ENCODE measurements around the gene CDH11.

CDH11 gene

GRCh38 chr16:65021852-65022595 lies 99.8 kb downstream of the CDH11 start:
- no peak for DNase-seq

GRCh38 chr16:65016754-65017153 lies 105.1 kb downstream of the CDH11 start:
- no peak for DNase-seq

DNA sequence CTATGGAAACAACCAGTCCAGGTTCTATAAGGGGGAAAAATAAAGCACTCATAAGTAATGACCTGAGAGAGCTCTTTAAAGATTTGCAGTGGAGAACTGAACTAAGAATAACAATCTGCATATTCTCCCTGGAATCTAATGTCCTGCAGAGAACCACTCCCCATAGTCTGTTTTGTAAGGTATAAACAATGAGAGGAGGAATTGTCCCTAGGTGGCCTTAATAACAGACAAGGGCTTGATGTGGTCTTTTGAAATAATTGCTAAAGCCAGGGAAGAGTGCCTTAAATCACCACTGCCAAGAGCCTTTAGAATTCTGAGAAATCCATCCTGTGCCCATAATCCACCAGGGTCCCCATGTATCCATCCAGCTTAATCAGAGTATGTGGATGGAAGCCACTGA lies 106.3 kb downstream of the CDH11 start:
- no peak for DNase-seq

- no peak for DNase-seq
Measured at GRCh38 chr16:65012357-65012756, 109.5 kb downstream of the CDH11 start.

- DNase-seq, result no peak
Measured at GRCh38 chr16:65010125-65010524, 111.7 kb downstream of the CDH11 start.

- DNase-seq, result no peak
Measured at GRCh38 chr16:65005696-65006095, 116.2 kb downstream of the CDH11 start.

- no peak for DNase-seq
Measured at GRCh38 chr16:65004570-65004969, 117.3 kb downstream of the CDH11 start.

- DNase-seq, result no peak
Measured at GRCh38 chr16:65003621-65004020, 118.2 kb downstream of the CDH11 start.

DNA sequence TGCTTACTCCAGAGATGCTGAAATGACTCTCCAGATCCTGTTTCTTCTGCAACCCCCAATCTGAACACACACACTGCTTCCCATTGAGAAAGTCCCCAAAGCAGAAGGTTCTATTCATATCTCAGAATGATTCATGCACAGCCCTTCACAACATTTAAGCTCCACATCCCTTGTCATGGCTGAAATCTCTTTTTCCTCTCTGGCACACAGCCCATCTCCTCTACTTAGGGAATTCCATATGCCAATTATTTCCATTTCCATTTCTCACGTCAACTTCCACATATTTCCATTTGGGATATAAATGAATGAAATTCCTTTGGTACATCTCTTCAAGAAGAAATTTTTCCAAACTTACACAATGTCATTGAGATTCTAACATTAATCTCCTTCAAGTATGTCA lies 119.6 kb downstream of the CDH11 start:
- no peak for DNase-seq

- no peak for DNase-seq
Measured at GRCh38 chr16:65000654-65001053, 121.2 kb downstream of the CDH11 start.

- DNase-seq, result no peak
Measured at GRCh38 chr16:64997751-64998150, 124.1 kb downstream of the CDH11 start.

DNA sequence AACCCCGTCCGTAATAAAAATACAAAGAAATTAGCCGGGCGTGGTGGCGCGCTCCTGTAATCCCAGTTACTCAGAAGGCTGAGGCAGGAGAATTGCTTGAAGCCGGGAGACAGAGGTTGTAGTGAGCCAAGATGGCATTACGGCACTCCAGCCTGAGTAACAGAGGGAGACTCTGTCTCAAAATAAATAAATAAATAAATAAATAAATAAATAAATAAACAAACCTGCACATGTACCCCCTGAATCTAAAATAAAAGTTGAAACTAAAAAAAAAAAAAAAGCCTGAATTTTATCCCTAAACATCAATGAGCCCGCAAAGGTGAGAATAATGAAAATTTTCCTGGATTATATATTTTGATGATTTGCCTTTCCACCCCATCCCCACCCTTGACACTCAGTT lies 124.7 kb downstream of the CDH11 start:
- DNase-seq, result no peak

GRCh38 chr16:64996641-64997040 lies 125.2 kb downstream of the CDH11 start:
- no peak for DNase-seq

- DNase-seq, result no peak
Measured at GRCh38 chr16:64993464-64993863, 128.4 kb downstream of the CDH11 start.

GRCh38 chr16:64991001-64991400 lies 130.9 kb downstream of the CDH11 start:
- no peak for DNase-seq

DNA sequence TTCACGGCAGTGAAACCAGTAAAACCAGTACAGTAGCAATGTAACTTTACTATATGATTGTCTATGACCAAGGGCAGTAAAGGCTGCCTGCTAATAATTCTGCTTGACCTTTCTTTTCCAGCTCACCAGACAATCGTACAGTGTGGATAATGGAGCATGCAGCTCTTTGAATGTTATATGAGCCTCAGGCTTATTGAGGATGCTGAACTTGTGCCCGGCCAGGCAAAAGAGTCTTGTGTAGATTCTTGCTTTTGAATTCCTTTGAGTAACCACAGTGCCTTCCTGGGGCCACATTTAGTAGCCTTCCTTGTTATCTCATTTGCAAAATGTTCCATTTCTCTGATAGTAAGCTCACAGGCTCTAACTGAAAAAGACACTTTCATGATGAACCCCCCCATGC lies 131.8 kb downstream of the CDH11 start:
- DNase-seq, result no peak

- DNase-seq, result no peak
Measured at GRCh38 chr16:64989050-64989449, 132.8 kb downstream of the CDH11 start.

DNA sequence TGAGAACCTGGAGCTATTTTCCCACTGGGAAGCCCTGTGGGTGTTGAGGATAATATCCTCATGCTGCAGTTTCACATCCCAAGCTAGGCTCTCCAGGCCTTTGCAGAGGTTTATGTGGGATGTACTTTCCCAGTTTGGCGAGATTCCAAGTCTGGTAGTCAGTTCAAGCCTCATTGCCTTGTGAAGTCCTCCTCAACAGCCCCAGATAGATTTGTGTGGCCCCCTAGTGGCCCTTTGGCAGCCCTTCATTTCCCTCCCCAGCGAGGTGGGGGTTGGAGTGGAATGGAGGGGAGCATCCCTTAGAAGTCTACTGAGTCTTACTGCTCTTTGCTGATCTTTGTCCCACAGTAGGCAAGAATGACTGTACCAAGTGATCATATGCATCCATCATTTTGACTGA lies 137.9 kb downstream of the CDH11 start:
- DNase-seq, result peak; percentile 9

- DNase-seq, result no peak
Measured at GRCh38 chr16:64983231-64983630, 138.6 kb downstream of the CDH11 start.

DNA sequence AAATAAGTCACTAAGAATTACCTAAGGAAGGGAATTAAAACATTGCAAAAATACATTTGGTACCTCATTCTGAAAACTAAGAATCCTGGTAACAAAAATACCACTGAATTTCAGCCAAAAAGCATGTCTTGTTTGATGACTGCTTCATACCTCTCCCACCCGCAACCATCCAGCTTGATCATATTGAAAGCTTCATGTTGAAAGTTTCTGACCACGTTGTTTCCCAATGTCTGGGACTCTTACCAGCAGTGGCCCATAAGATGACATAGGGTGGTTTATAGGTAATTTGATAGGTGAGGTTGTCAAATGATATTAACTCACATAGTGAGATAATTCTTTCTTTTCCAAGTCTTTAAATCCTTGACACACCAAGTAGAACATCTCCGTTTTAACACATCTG lies 139.3 kb downstream of the CDH11 start:
- no peak for DNase-seq

DNA sequence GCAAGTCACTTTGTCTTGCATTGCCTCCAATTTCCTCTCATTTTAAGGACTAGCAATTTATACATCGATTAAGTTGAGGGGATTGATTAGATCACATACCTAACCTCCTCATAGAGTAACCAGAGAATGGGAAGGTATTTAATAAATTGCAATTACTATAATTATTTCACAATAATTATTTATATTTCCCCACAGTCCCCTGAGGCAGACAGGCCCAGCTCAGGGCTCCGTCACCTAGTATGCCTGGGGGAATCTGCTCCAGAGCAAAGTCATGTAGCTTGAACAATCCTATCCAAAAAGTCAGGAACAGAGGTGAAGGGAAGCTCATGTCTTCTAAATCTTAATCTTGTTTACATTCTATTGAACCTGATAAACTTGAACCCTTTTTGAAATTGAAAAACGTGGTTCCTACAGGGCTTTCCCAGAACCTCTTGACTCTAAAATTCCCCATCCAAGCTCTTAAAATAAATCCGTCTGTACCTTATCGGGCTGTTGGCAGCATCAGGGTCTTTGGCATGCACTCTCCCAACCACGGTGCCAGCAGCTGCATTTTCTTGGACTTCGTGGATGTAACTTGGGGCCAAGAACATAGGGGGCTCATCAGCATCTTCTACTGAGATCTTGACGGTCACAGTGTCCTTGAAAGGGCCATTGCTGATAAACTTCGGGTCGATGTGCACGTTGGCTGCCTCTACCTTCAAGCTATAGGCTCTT lies 140.1 kb downstream of the CDH11 start:
- DNase-seq, result no peak

DNA sequence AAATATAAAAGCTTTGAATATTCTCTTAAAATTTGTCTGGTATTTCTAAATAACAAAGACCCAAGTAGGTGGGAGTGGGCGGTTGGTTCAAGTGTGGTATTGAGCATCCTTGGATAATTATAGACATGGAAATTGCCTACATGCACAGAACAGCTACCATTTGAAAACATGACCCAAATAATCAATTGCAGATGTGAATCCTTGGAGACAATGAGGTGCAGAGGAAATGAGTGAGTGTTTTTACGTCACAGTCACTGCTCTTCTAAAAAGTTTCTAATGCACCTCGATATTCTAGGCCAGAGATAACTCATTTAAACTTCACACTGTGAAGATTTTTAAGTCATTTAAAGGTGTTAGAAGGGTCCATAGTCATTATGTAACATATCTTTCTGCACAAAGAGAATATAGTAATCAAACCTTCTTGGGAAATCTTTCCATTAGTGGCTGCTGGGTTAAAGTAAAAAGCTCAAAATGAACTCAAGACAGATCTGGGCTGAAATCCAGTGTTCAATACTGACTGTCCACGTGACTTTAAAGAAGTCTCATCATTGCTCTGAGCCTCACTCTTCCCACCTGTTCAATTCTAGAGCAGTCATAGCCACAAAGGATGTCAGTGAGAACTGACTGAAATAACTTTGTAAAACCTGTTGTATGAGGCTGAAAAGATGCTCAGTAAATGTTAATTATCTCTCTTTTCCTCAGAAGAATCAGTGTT lies 144.5 kb downstream of the CDH11 start:
- DNase-seq, result no peak

- DNase-seq, result no peak
Measured at GRCh38 chr16:64975821-64976220, 146.0 kb downstream of the CDH11 start.

DNA sequence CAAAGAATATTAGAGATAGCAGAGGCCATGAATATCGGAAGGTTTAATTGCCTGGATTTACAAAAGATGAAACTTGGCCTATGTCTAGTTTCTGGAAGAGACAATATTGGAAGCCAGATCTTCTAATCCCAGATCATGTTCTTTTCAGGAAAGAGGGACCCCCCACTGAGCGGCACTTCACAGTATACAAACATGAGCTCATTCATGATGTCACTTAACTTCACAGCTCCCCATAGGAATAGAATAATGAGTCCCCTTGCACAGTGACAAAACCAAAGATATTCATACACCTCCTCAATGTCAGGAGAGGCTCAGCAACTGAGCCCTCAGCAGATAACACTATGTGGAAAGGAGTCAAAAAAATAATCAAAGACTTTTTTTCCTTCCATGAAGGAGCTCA lies 147.5 kb downstream of the CDH11 start:
- DNase-seq, result no peak
